Measurements from ENCODE around the gene TAF10.

The TAF10 gene

GRCh38 chr11:6623391-6624363 is 11.7 kb upstream of the TAF10 start:
- DNase-seq: no peak

- DNase-seq: no peak
Measured at GRCh38 chr11:6622261-6623171, 10.5 kb upstream of the TAF10 start.

- DNase-seq: no peak
Measured at GRCh38 chr11:6621711-6622211, 9.7 kb upstream of the TAF10 start.

- DNase-seq: no peak
Measured at GRCh38 chr11:6620636-6621035, 8.6 kb upstream of the TAF10 start.

GRCh38 chr11:6619004-6619745 is 7.2 kb upstream of the TAF10 start, which contains the start of gene TPP1:
Gene TPP1 (minus strand): TSS chr11:6619422. CDS start chr11:6619400, 22 bp downstream.
- DNase-seq: peak; percentile 96

- DNase-seq: peak; percentile 40
Measured at GRCh38 chr11:6618117-6619003, 6.3 kb upstream of the TAF10 start.

GRCh38 chr11:6617315-6617781 is 5.3 kb upstream of the TAF10 start:
- no peak for DNase-seq

- no peak for DNase-seq
Measured at GRCh38 chr11:6616596-6617250, 4.7 kb upstream of the TAF10 start.

- no peak for DNase-seq
Measured at GRCh38 chr11:6615882-6616585, 4.0 kb upstream of the TAF10 start.

GRCh38 chr11:6615046-6615445 is 3.0 kb upstream of the TAF10 start:
- no peak for DNase-seq

GRCh38 chr11:6614446-6614845 is 2.4 kb upstream of the TAF10 start:
- DNase-seq: no peak

- DNase-seq: no peak
Measured at GRCh38 chr11:6613496-6613895, 1.5 kb upstream of the TAF10 start.

GRCh38 chr11:6611963-6612212 is 128 bp downstream of the TAF10 start:
- DNase-seq: no peak

- DNase-seq: peak; percentile 16
Measured at GRCh38 chr11:6611092-6611962, 689 bp downstream of the TAF10 start.

- DNase-seq: no peak
Measured at GRCh38 chr11:6610591-6610990, 1.4 kb downstream of the TAF10 start.

- no peak for DNase-seq
Measured at GRCh38 chr11:6609502-6610015, 2.5 kb downstream of the TAF10 start.

- no peak for DNase-seq
Measured at GRCh38 chr11:6608726-6609501, 3.1 kb downstream of the TAF10 start.

- DNase-seq: no peak
Measured at GRCh38 chr11:6608011-6608410, 4.0 kb downstream of the TAF10 start.

Data from NCI-H82 (cell line).